GM19328 (cell line): ENCODE measurements around the gene SART3.
"Not testable (repeated sequence)": the region's sequence is repeated elsewhere in the genome, so short reads cannot be mapped to it uniquely, and the experiment has no call there.

ENCODE experiments used
- ATAC-seq: cut with Tn5 transposase; IDR thresholded peaks from one replicate; pipeline ENCODE4 v1.9.1; 2021; ENCODE audit warnings: mild to moderate bottlenecking, moderate library complexity; ENCODE audit not compliant: unreplicated experiment

Gene SART3

GRCh38 chr12:108565976-108566375, 5.0 kb upstream of the SART3 start:
- no peak for ATAC-seq

- no peak for ATAC-seq
These were observed 4.2 kb upstream of the SART3 start for GRCh38 chr12:108565146-108565545.

- no peak for ATAC-seq
These were observed 3.8 kb upstream of the SART3 start for GRCh38 chr12:108564724-108565123.

- no peak for ATAC-seq
These were observed 2.8 kb upstream of the SART3 start for GRCh38 chr12:108563804-108564151.

GRCh38 chr12:108563136-108563803, 2.3 kb upstream of the SART3 start:
- peak; percentile 28 for ATAC-seq

- peak; percentile 63 for ATAC-seq
These were observed 1.6 kb upstream of the SART3 start, which contains the start of gene ISCU for GRCh38 chr12:108562348-108563135. TSS of gene ISCU (plus strand) at chr12:108562596. CDS start at chr12:108562623, 27 bp downstream.

GRCh38 chr12:108561852-108562347, 927 bp upstream of the SART3 start:
- no peak for ATAC-seq

GRCh38 chr12:108560321-108560721, 652 bp downstream of the SART3 start:
- ATAC-seq = no peak

GRCh38 chr12:108559748-108560147, 1.2 kb downstream of the SART3 start:
- no peak for ATAC-seq

- no peak for ATAC-seq
These were observed 1.8 kb downstream of the SART3 start for GRCh38 chr12:108559007-108559655.

- not testable (repeated sequence) for ATAC-seq
These were observed 5.6 kb downstream of the SART3 start for GRCh38 chr12:108555383-108555782.

GRCh38 chr12:108553799-108554198, 7.2 kb downstream of the SART3 start:
- no peak for ATAC-seq

GRCh38 chr12:108551535-108551934, 9.4 kb downstream of the SART3 start:
- no peak for ATAC-seq

GRCh38 chr12:108548954-108549521, 11.9 kb downstream of the SART3 start:
- ATAC-seq = no peak

- ATAC-seq = no peak
These were observed 13.3 kb downstream of the SART3 start for GRCh38 chr12:108547686-108548085.

GRCh38 chr12:108543652-108544051, 17.3 kb downstream of the SART3 start:
- no peak for ATAC-seq

- no peak for ATAC-seq
These were observed 18.7 kb downstream of the SART3 start for GRCh38 chr12:108542320-108542719.

GRCh38 chr12:108538616-108539195, 22.3 kb downstream of the SART3 start:
- ATAC-seq = no peak

- ATAC-seq = no peak
These were observed 22.8 kb downstream of the SART3 start for GRCh38 chr12:108538146-108538545.

GRCh38 chr12:108531929-108532848, 28.8 kb downstream of the SART3 start:
- no peak for ATAC-seq
